Measurements from ENCODE around the gene PDK4. TPM values are rescaled to one million over a fixed set of nuclear protein-coding genes. Genes with fewer than 3 reads are reported as not detected.

The PDK4 gene
- total RNA-seq, 1 donor from 2014 or later, result 0.07 TPM

DNA sequence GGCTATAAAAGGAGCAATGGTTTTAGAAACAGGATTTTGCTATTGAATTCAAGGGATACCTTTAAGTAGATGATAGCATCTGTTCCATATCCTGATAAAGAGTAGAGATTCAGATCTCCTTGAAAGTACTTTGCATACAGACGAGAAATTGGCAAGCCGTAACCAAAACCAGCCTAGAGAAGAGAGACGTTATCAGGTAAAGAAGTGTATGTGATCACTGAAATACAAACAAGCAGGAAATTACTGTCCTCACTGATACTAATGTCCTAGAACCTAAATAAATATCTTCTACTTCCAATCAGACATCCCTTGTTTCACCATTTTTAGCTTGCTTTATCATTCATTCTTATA lies 9.4 kb downstream of the PDK4 start:
- no peaks in the 10 kb centered on the region for H3K4me1 Mint-ChIP-seq
- no peak overlapping the region for H3K27ac Mint-ChIP-seq (ENCODE audit: unreplicated experiment)
- H3K4me3 Mint-ChIP-seq, result no peak overlapping the region
- no peaks in the 10 kb centered on the region for H3K9me3 Mint-ChIP-seq
- H3K27me3 Mint-ChIP-seq (ENCODE audit: low read depth), result peaks cover 68% of the 10 kb centered on the region
- TF ChIP-seq CTCF (conservative IDR thresholded peaks at IDR 0.05), result no peak
- no peak for DNase-seq (ENCODE audit: low read depth, low spot score)
- no peaks in the 10 kb centered on the region for H3K36me3 Mint-ChIP-seq (ENCODE audit: low read depth)

- DNase-seq (ENCODE audit: low read depth, low spot score), result no peak
- no peak overlapping the region for H3K4me3 Mint-ChIP-seq
- TF ChIP-seq CTCF (conservative IDR thresholded peaks at IDR 0.05), result no peak
- no peaks in the 10 kb centered on the region for H3K9me3 Mint-ChIP-seq
- no peaks in the 10 kb centered on the region for H3K36me3 Mint-ChIP-seq (ENCODE audit: low read depth)
- H3K4me1 Mint-ChIP-seq, result no peaks in the 10 kb centered on the region
- no peak overlapping the region for H3K27ac Mint-ChIP-seq (ENCODE audit: unreplicated experiment)
- peaks cover 65% of the 10 kb centered on the region for H3K27me3 Mint-ChIP-seq (ENCODE audit: low read depth)
These were observed 10.9 kb downstream of the PDK4 start for GRCh38 chr7:95585426-95585789.

DNA sequence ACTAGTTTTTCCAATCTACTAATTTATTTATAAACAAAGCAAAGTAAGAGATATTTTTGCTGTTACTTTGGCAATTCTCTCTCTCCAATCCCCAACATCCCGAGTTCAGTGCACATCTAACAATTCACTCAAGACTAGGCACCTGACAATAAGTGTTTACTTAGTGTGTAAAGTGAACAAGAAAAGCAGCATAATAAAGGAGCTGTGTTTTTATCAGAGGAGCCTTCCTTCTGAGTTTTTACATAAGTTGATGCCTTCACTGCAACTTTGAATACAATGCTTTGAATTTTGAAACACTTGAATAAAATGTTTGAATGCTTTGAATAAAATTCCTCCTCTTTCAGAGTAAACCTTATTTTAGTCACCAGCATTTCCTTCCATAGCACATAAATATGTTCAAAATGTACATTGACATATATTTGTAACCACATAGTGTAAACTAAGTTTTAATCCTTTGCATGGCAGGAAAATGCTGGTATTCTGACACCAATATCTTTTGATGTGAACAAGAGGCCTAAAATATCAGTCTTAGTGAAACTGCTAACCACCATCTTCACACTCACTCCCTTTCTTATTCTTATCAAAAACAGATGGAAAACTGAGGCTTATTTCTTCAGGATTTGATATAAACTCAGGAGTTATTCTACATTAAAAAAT lies 11.4 kb downstream of the PDK4 start:
- no peak overlapping the region for H3K27ac Mint-ChIP-seq (ENCODE audit: unreplicated experiment)
- no peak for TF ChIP-seq CTCF (conservative IDR thresholded peaks at IDR 0.05)
- no peak for DNase-seq (ENCODE audit: low read depth, low spot score)
- no peak overlapping the region for H3K4me3 Mint-ChIP-seq
- no peaks in the 10 kb centered on the region for H3K4me1 Mint-ChIP-seq
- peaks cover 64% of the 10 kb centered on the region for H3K27me3 Mint-ChIP-seq (ENCODE audit: low read depth)
- H3K36me3 Mint-ChIP-seq (ENCODE audit: low read depth), result no peaks in the 10 kb centered on the region
- no peaks in the 10 kb centered on the region for H3K9me3 Mint-ChIP-seq

DNA sequence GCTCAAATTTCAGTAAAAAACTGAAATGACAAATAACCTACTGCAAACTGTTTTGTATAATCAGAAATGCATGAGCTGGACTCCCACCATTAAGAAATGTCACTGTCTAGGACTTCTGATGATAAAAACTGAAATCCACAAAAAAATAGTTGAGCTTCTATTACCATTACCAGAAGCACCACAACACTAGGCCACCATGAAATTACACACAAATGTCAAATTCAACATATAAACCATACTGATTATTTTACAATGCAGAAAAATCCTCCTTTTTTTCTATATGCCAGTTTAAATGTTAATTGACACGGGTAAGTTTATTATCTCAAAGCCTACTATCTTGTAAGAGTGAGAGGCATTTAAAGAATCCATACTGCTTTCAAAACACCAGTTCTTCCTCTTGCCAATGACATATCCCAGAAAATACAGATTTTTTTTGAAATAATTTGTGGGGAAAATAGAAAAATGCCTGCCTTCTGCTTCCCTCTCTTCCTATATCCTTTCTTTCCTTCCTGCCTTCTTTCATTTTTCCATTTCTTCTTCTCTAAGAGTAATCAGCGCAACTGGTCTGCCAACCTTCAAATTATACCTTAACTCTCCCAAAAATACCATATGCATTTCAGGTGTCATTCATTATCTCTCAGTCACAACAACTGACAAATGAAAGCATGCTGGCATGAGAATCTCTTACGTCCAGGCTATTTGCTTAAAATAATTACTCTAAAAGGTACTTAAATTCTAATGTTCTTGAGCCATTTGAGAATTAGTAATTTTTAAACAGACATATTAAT lies 12.3 kb downstream of the PDK4 start:
- H3K9me3 Mint-ChIP-seq, result no peaks in the 10 kb centered on the region
- no peak for DNase-seq (ENCODE audit: low read depth, low spot score)
- TF ChIP-seq CTCF (conservative IDR thresholded peaks at IDR 0.05), result no peak
- no peak overlapping the region for H3K27ac Mint-ChIP-seq (ENCODE audit: unreplicated experiment)
- H3K4me1 Mint-ChIP-seq, result no peaks in the 10 kb centered on the region
- H3K4me3 Mint-ChIP-seq, result no peak overlapping the region
- no peaks in the 10 kb centered on the region for H3K36me3 Mint-ChIP-seq (ENCODE audit: low read depth)
- peaks cover 66% of the 10 kb centered on the region for H3K27me3 Mint-ChIP-seq (ENCODE audit: low read depth)

GRCh38 chr7:95582578-95583293 lies 13.6 kb downstream of the PDK4 start:
- no peaks in the 10 kb centered on the region for H3K4me1 Mint-ChIP-seq
- peaks cover 72% of the 10 kb centered on the region for H3K27me3 Mint-ChIP-seq (ENCODE audit: low read depth)
- no peak for TF ChIP-seq CTCF (conservative IDR thresholded peaks at IDR 0.05)
- no peak for DNase-seq (ENCODE audit: low read depth, low spot score)
- H3K9me3 Mint-ChIP-seq, result no peaks in the 10 kb centered on the region
- no peak overlapping the region for H3K27ac Mint-ChIP-seq (ENCODE audit: unreplicated experiment)
- no peaks in the 10 kb centered on the region for H3K36me3 Mint-ChIP-seq (ENCODE audit: low read depth)
- no peak overlapping the region for H3K4me3 Mint-ChIP-seq

Data from neural crest cell (in vitro differentiated cells).